ENCODE measurements around the gene CLDN14.

Gene CLDN14

GRCh38 chr21:36434144-36434543 is 45.8 kb downstream of the CLDN14 start:
- no peak for DNase-seq (ENCODE audit: low read depth, low spot score)

GRCh38 chr21:36433059-36433709 is 46.7 kb downstream of the CLDN14 start:
- DNase-seq (ENCODE audit: low read depth, low spot score) = no peak

GRCh38 chr21:36431252-36431651 is 48.7 kb downstream of the CLDN14 start:
- DNase-seq (ENCODE audit: low read depth, low spot score) = no peak

GRCh38 chr21:36430841-36431240 is 49.1 kb downstream of the CLDN14 start:
- no peak for DNase-seq (ENCODE audit: low read depth, low spot score)

- DNase-seq (ENCODE audit: low read depth, low spot score) = peak; percentile 75
Observed at GRCh38 chr21:36429947-36430546, 49.9 kb downstream of the CLDN14 start.

- DNase-seq (ENCODE audit: low read depth, low spot score) = no peak
Observed at GRCh38 chr21:36428761-36429432, 51.0 kb downstream of the CLDN14 start.

GRCh38 chr21:36427502-36427901 is 52.4 kb downstream of the CLDN14 start:
- DNase-seq (ENCODE audit: low read depth, low spot score) = no peak

- DNase-seq (ENCODE audit: low read depth, low spot score) = no peak
Observed at GRCh38 chr21:36425286-36425685, 54.6 kb downstream of the CLDN14 start.

- DNase-seq (ENCODE audit: low read depth, low spot score) = no peak
Observed at GRCh38 chr21:36424592-36424991, 55.3 kb downstream of the CLDN14 start.

GRCh38 chr21:36423771-36424433 is 56.0 kb downstream of the CLDN14 start:
- no peak for DNase-seq (ENCODE audit: low read depth, low spot score)

- no peak for DNase-seq (ENCODE audit: low read depth, low spot score)
Observed at GRCh38 chr21:36422279-36423098, 57.4 kb downstream of the CLDN14 start.

GRCh38 chr21:36420571-36421339 is 59.2 kb downstream of the CLDN14 start:
- no peak for DNase-seq (ENCODE audit: low read depth, low spot score)

GRCh38 chr21:36419996-36420395 is 59.9 kb downstream of the CLDN14 start:
- DNase-seq (ENCODE audit: low read depth, low spot score) = peak; percentile 42

GRCh38 chr21:36419241-36419640 is 60.7 kb downstream of the CLDN14 start:
- DNase-seq (ENCODE audit: low read depth, low spot score) = no peak

- DNase-seq (ENCODE audit: low read depth, low spot score) = no peak
Observed at GRCh38 chr21:36415375-36415774, 64.5 kb downstream of the CLDN14 start.

GRCh38 chr21:36412916-36413315 is 67.0 kb downstream of the CLDN14 start:
- DNase-seq (ENCODE audit: low read depth, low spot score) = no peak

GRCh38 chr21:36411301-36411700 is 68.6 kb downstream of the CLDN14 start:
- no peak for DNase-seq (ENCODE audit: low read depth, low spot score)

All from brain pericyte (primary cell).